T-cell (primary cell): ENCODE measurements around the gene EEF1A2. TPM values are rescaled to one million over a fixed set of nuclear protein-coding genes. Genes with fewer than 3 reads are reported as not detected.
A peak's percentile ranks its signal among the peaks of the same experiment; 100 is the strongest.

ENCODE experiments used
- ATAC-seq, 4 experiments: fragments of 200-7000 bp in 3 of 4; fragments of 150-1000 bp in 1 of 4; cut with Tn5 transposase; replicated peaks in 1 of 4; 1 replicate in 3 of 4; 2 replicates in 1 of 4; pipeline ENCODE4 v1.10.0; 2021; ENCODE audit warnings: moderate library complexity in 3 of 4, mild to moderate bottlenecking in 2 of 4, moderate number of reproducible peaks in 1 of 4
- CTCF ChIA-PET, 2 donors: fragments of 300-600 bp; sonication (Branson Sonifier 250); formaldehyde crosslinking; loops; one replicate each; lab custom pipeline; 2022; ENCODE audit warnings: antibody characterized with exemption in 2 of 2; lab: Charles Lee
- POLR2A ChIA-PET, 2 donors: fragments of 300-600 bp; sonication (Branson Sonifier 250); formaldehyde crosslinking; loops; one replicate each; lab custom pipeline; 2022; ENCODE audit warnings: antibody characterized with exemption in 2 of 2; lab: Charles Lee
- DNase-seq, 35 experiments: peaks; one replicate each; pipeline versions ENCODE4 v3.0.0 to v3.0.0-alpha.2; 2013 to 2023
- H3K27ac ChIP-seq: one replicate; pipeline ENCODE4 v1.5.1; 2013; ENCODE audit warnings: low read length
- H3K27me3 ChIP-seq, 2 experiments: replicated peaks in 1 of 2; 1 replicate in 1 of 2; 2 replicates in 1 of 2; pipeline versions ENCODE4 v1.6.1 to v1.7.0; 2013; ENCODE audit warnings: low read length in 1 of 2, mixed read lengths in 1 of 2; ENCODE audit not compliant: control insufficient read depth in 2 of 2, insufficient read depth in 2 of 2; ENCODE audit errors: extremely low read depth in 1 of 2
- H3K36me3 ChIP-seq, 2 donors: 1 replicate in 1 of 2; 2 replicates in 1 of 2; pipeline versions ENCODE4 v1.6.1 to v1.7.0; 2013; ENCODE audit warnings: low read length in 1 of 2; ENCODE audit not compliant: control insufficient read depth in 2 of 2, insufficient read depth in 1 of 2; ENCODE audit errors: extremely low read depth in 1 of 2
- H3K4me1 ChIP-seq, 2 experiments: 1 replicate in 1 of 2; 2 replicates in 1 of 2; pipeline versions ENCODE4 v1.6.1 to v1.7.0; 2013; ENCODE audit warnings: low read length in 2 of 2, mixed read lengths in 1 of 2; ENCODE audit not compliant: insufficient read depth in 2 of 2, control insufficient read depth in 1 of 2; ENCODE audit errors: extremely low read depth in 1 of 2
- H3K4me3 ChIP-seq, 2 donors: 1 replicate in 1 of 2; 2 replicates in 1 of 2; pipeline versions ENCODE4 v1.5.1 to v1.7.0; 2013; ENCODE audit warnings: mild to moderate bottlenecking in 2 of 2, low read length in 1 of 2, moderate library complexity in 1 of 2; ENCODE audit not compliant: control insufficient read depth in 1 of 2; ENCODE audit errors: extremely low read depth in 1 of 2
- H3K9me3 ChIP-seq: 2 replicates; pipeline ENCODE4 v1.7.0; 2013
- H3K27ac Mint-ChIP-seq, 2 donors: one replicate each; pipeline ENCODE4 v1.8.0; 2020 to 2021; ENCODE audit warnings: mild to moderate bottlenecking in 2 of 2, mixed read lengths in 2 of 2
- H3K27me3 Mint-ChIP-seq, 2 donors: one replicate each; pipeline ENCODE4 v1.8.0; 2021 to 2022; ENCODE audit warnings: mixed read lengths in 2 of 2
- H3K36me3 Mint-ChIP-seq: one replicate; pipeline ENCODE4 v1.8.0; 2021; ENCODE audit warnings: mixed read lengths
- H3K4me1 Mint-ChIP-seq, 3 donors: one replicate each; pipeline ENCODE4 v1.8.0; 2020 to 2022; ENCODE audit warnings: mixed read lengths in 3 of 3, mild to moderate bottlenecking in 1 of 3
- H3K4me3 Mint-ChIP-seq, 3 donors: one replicate each; pipeline ENCODE4 v1.8.0; 2020 to 2022; ENCODE audit warnings: mild to moderate bottlenecking in 3 of 3, mixed read lengths in 3 of 3, moderate library complexity in 3 of 3
- H3K9me3 Mint-ChIP-seq, 3 donors: one replicate each; pipeline ENCODE4 v1.8.0; 2020 to 2022; ENCODE audit warnings: mixed read lengths in 3 of 3
- WGBS: methylation state at CpG from one replicate; pipeline ENCODE4 v1.1.5; 2013; ENCODE audit warnings: missing lambda C conversion rate; ENCODE audit not compliant: insufficient coverage; 5-methylcytosine and 5-hydroxymethylcytosine counted together
- total RNA-seq, 35 experiments: library from RNA in 6 of 35; stranded (reverse) in 6 of 35; fragments of 120-200 nt in 1 of 35; gene quantifications; one replicate each; pipeline versions ENCODE4 v1.2.1 to v1.2.4 and lab custom pipeline; 2013 to 2026

EEF1A2 gene
- total RNA-seq, 5 donors from 2014 or later (not counting 1 experiment from before 2014, with no cell fraction given), result 0.50 to 3.1 (median 1.1) TPM

DNA sequence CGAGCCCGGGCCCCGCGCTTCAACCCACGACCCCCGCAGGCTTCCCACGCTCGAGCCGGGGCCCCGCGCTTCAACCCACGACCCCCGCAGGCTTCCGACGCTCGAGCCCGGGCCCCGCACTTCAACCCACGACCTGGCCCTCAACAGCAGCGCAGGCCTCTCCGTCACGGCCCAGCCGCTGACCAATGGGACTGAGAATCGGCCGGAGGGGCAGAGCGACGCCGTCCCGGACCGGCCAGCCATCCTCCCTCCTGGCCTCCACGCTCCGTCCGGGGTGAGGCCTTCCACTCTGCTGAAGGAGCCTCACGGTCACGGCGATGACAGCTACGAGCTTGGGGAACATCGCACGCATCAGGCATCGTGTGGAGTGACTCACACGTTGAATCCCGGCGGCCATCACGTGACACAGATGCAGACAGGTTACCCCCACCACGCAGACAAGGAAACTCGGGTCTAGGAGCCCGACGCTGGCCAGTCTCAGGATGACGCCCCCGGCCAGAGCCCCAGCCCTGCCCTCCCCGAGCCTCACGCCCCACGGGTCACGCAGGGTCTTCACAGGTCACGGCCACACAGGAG, 32.5 kb downstream of the EEF1A2 start:
- ChIA-PET CTCF (no interaction called here), POLR2A (no interaction called here)
- no peaks in the 10 kb centered on the region for H3K9me3 Mint-ChIP-seq
- no peak overlapping the region for H3K27ac ChIP-seq
- no peaks in the 10 kb centered on the region for H3K36me3 Mint-ChIP-seq
- H3K4me1 Mint-ChIP-seq, result peaks cover 0 to 4% (median 0%) of the 10 kb centered on the region in 3 donors
- ATAC-seq, result no peak
- no peaks in the 10 kb centered on the region for H3K9me3 ChIP-seq
- H3K4me3 ChIP-seq, result no peak overlapping the region
- 85% methylated on average over 54 of the region's 55 CpGs for WGBS
- H3K27me3 Mint-ChIP-seq, result peaks cover 21 to 51% of the 10 kb centered on the region in 2 donors
- DNase-seq, result no peak
- H3K27me3 ChIP-seq, result peaks cover 2 to 89% of the 10 kb centered on the region in 2 experiments
- H3K4me3 Mint-ChIP-seq, result no peak overlapping the region
- no peaks in the 10 kb centered on the region for H3K36me3 ChIP-seq
- H3K27ac Mint-ChIP-seq, result no peak overlapping the region
- peaks cover 0 to 4% of the 10 kb centered on the region in 2 experiments for H3K4me1 ChIP-seq

DNA sequence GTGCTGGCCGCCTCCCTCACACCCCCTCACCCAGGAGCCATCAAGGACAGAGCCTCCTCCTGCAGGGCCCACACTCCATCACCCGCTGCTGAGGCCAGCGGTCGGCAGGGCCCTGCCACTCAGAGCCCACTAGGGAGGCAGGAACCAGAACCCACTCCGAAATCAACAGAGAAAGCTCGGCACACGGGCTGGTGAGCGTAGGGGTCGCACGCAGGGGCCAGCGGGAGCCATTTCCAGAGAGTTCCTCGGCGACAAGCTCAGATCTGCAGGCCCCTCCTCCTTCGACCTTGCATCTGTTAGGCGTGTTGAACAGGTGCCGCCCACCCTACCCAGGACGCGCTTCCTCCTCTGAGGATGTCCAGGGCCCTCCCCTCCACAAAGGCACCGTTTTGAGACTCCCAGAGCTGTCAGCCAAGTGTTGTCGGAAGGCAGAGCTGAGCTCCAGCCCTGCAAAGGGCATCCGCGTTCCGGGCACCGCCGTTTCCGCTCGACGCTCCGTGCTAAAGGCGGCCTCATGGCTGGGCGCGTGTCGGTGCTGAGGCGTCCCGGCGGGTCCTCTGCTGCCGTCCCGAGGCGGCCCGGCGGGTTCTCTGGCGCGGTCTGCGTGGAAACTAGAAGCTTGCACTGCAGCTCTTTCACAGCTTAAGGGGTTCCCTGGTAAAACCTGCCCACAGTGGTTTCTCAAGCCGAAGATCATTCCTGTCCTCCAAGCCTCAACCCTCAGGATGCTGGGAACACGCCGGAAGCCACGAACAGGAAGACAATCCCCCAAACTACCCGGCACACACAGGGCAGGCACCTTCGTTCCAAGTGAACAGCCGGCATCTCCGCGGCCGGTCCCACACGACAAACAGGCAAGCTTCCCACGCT, 33.3 kb downstream of the EEF1A2 start:
- H3K4me1 ChIP-seq, result no peaks in the 10 kb centered on the region
- no peak overlapping the region for H3K27ac Mint-ChIP-seq
- H3K4me3 ChIP-seq, result no peak overlapping the region
- H3K27ac ChIP-seq, result no peak overlapping the region
- WGBS, result 80% methylated on average over 53 of the region's 56 CpGs
- peaks cover 25 to 55% of the 10 kb centered on the region in 2 donors for H3K27me3 Mint-ChIP-seq
- no peaks in the 10 kb centered on the region for H3K36me3 ChIP-seq
- peaks cover 4 to 89% of the 10 kb centered on the region in 2 experiments for H3K27me3 ChIP-seq
- peaks cover 0 to 4% (median 0%) of the 10 kb centered on the region in 3 donors for H3K4me1 Mint-ChIP-seq
- no peaks in the 10 kb centered on the region for H3K9me3 ChIP-seq
- CTCF ChIA-PET, result no interaction called here
- ATAC-seq (no peak), DNase-seq (no peak)
- H3K9me3 Mint-ChIP-seq, result no peaks in the 10 kb centered on the region
- H3K4me3 Mint-ChIP-seq, result no peak overlapping the region
- H3K36me3 Mint-ChIP-seq, result no peaks in the 10 kb centered on the region
- POLR2A ChIA-PET, result interaction anchor here in 1 of 2 donors (0.6 kb wide), 1 partner anchor 463 kb away, joined by 3 read pairs; no protein-coding TSS in a partner anchor

DNA sequence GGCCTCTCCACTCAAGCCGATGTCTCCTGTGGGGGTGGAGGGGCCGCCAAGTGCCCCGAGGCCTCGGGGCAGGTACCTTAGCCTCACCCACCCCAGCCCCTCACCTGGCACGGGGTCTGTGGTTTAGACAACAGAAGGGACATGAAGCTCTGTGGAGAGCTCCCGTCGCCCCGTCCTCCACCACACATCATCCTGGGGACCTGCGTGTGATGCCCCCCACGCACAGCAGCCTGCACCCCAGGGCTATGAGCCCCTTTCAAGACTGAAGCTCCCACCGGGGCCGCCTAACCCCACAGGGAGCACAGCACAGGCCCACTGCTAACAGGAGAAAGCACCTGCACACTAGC, 34.6 kb downstream of the EEF1A2 start:
- Mint-ChIP-seq H3K4me1 (no peaks in the 10 kb centered on the region), H3K27me3 (peaks cover 21 to 54% of the 10 kb centered on the region in 2 donors), H3K36me3 (no peaks in the 10 kb centered on the region), H3K27ac (no peak overlapping the region), H3K9me3 (no peaks in the 10 kb centered on the region), H3K4me3 (no peak overlapping the region)
- H3K4me1 ChIP-seq, result no peaks in the 10 kb centered on the region
- H3K9me3 ChIP-seq, result no peaks in the 10 kb centered on the region
- ATAC-seq, result no peak
- no peak for DNase-seq
- no peak overlapping the region for H3K4me3 ChIP-seq
- no peak overlapping the region for H3K27ac ChIP-seq
- 85% methylated on average over 3 of the region's 12 CpGs for WGBS
- peaks cover 4 to 83% of the 10 kb centered on the region in 2 experiments for H3K27me3 ChIP-seq
- POLR2A ChIA-PET, result no interaction called here
- CTCF ChIA-PET, result no interaction called here
- no peaks in the 10 kb centered on the region for H3K36me3 ChIP-seq

DNA sequence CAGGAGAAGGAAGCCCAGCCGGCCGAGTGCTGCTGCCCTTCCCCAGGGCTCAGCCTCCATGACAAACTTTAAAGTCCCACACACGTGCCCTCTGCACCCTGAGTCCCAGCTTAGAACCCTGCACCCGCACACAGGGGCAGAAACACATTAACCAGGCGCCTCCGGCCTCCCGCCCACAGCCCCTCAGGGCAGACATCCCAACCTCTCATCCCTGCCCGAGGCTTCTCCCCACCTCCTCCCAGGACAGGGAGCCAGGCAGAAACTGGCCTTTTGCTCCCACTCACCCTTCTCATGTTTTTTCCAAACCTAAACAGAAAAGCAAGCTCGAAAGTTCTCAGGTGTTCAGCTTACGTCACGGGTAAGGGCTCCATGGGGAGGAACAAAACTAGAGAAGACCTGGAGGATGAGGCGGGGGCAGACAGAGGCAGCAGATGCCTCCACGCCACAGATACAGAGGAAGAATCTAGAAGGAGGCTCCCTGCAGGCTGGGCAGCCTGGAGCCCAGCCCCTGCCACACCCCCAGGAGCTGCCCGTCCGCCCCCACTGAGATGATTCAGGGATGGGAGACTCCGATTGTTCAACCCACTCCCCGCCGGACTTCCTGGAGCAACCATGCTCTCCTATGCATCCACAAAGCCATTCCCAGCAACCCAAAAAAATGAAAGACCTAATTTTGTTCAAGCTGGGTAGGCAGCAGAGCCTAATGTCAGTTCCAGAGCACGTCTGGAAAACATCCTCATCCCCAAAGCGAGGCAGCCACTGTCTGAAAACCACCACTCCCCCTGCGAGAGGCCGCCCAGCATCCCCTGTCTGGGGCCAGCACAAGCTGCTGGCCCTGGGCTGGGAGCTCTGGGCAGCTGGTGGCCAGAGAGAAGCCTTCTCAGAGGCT, 35.2 kb downstream of the EEF1A2 start:
- no peak for DNase-seq
- no peaks in the 10 kb centered on the region for H3K4me1 ChIP-seq
- Mint-ChIP-seq H3K4me1 (no peaks in the 10 kb centered on the region), H3K27ac (no peak overlapping the region), H3K9me3 (no peaks in the 10 kb centered on the region), H3K36me3 (no peaks in the 10 kb centered on the region), H3K4me3 (no peak overlapping the region), H3K27me3 (peaks cover 21 to 57% of the 10 kb centered on the region in 2 donors)
- ChIA-PET POLR2A (no interaction called here), CTCF (no interaction called here)
- no peaks in the 10 kb centered on the region for H3K9me3 ChIP-seq
- H3K4me3 ChIP-seq, result no peak overlapping the region
- H3K36me3 ChIP-seq, result no peaks in the 10 kb centered on the region
- peaks cover 4 to 83% of the 10 kb centered on the region in 2 experiments for H3K27me3 ChIP-seq
- H3K27ac ChIP-seq, result no peak overlapping the region
- ATAC-seq, result no peak
- 71% methylated on average over 15 of the region's 22 CpGs for WGBS

DNA sequence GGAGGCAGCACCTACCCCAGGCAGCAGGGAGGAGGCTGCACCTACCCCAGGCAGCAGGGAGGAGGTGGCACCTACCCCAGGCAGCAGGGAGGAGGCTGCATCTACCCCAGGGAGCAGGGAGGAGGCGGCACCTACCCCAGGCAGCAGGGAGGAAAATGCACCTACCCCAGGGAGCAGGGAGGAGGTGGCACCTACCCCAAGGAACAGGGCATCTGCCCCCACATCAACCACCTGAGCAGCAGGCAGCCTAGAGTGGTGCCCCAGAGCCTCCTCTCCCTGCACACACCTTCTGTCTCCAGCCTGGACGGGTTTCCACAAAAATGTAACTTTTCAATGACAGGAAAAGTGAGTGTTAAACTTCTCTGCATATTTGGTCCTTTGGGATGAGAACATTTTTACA, 36.6 kb downstream of the EEF1A2 start:
- H3K27ac ChIP-seq, result no peak overlapping the region
- H3K9me3 Mint-ChIP-seq, result no peaks in the 10 kb centered on the region
- H3K9me3 ChIP-seq, result no peaks in the 10 kb centered on the region
- peaks cover 0 to 7% of the 10 kb centered on the region in 2 experiments for H3K4me1 ChIP-seq
- no peak overlapping the region for H3K27ac Mint-ChIP-seq
- H3K4me3 Mint-ChIP-seq, result no peak overlapping the region
- H3K36me3 Mint-ChIP-seq, result no peaks in the 10 kb centered on the region
- POLR2A ChIA-PET, result no interaction called here
- H3K27me3 Mint-ChIP-seq, result peaks cover 21 to 59% of the 10 kb centered on the region in 2 donors
- H3K4me1 Mint-ChIP-seq, result peaks cover 0 to 2% (median 0%) of the 10 kb centered on the region in 3 donors
- CTCF ChIA-PET, result no interaction called here
- no peaks in the 10 kb centered on the region for H3K36me3 ChIP-seq
- no peak for DNase-seq
- ATAC-seq, result no peak
- peaks cover 4 to 84% of the 10 kb centered on the region in 2 experiments for H3K27me3 ChIP-seq
- no peak overlapping the region for H3K4me3 ChIP-seq
- no CpG with 5 or more reads among the region's 2 CpGs for WGBS

DNA sequence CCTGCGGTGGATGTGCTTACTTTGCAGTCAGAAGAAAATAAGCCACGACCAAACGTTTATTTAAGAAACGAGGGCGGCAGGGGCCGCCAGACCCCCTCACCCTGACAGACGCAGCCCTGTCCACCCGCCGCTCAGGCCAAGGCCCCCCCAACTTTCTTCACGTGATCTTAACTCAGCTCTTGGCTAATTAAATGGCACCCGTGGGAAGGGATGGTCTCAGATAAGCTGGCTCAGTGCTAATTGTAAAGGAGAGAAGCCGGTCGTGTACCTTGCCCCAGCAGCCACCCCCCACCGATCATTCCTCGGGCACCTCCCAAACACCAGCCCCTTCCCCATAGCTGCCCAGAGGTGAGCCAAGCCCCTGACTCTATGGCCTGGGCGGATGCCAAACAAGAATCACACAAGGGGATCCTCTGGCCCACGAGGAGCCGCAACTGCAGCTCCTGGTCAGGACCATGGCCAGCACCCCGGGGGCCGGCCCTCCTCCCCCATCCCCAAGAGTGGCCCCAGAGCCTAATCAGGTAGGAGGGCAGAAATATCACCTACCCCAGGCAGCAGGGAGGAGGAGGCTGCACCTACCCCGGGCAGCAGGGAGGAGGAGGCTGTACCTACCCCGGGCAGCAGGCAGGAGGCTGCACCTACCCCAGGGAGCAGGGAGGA, 37.6 kb downstream of the EEF1A2 start:
- Mint-ChIP-seq H3K9me3 (no peaks in the 10 kb centered on the region), H3K4me1 (peaks cover 0 to 4% (median 0%) of the 10 kb centered on the region in 3 donors), H3K27ac (no peak overlapping the region), H3K4me3 (no peak overlapping the region), H3K36me3 (no peaks in the 10 kb centered on the region), H3K27me3 (peaks cover 23 to 59% of the 10 kb centered on the region in 2 donors)
- ChIA-PET CTCF (no interaction called here), POLR2A (no interaction called here)
- Histone ChIP-seq H3K36me3 (no peaks in the 10 kb centered on the region), H3K4me3 (no peak overlapping the region), H3K27me3 (peaks cover 4 to 85% of the 10 kb centered on the region in 2 experiments), H3K9me3 (no peaks in the 10 kb centered on the region), H3K4me1 (peaks cover 0 to 7% of the 10 kb centered on the region in 2 experiments), H3K27ac (no peak overlapping the region)
- DNase-seq (peak in 4 of 35 experiments; percentile 17 to 26 (median 24)), ATAC-seq (no peak)
- WGBS, result 62% methylated on average over 14 of the region's 22 CpGs
